ACC112 (cell line): Measurements from ENCODE around the gene RAI1.

Experiments used
- H2AFZ ChIP-seq: fragments of 200-600 bp; sonication (generic); one replicate; pipeline ENCODE4 v1.6.0; 2017; ENCODE audit warnings: antibody characterized with exemption, low read length; ENCODE audit not compliant: unreplicated experiment
- H3K27ac ChIP-seq: fragments of 200-600 bp; sonication (generic); 2 replicates; pipeline ENCODE4 v1.5.1; 2014; ENCODE audit warnings: low read depth, mild to moderate bottlenecking, antibody characterized with exemption, low read length, moderate library complexity
- H3K27me3 ChIP-seq: fragments of 200-600 bp; sonication (generic); 2 replicates; pipeline ENCODE4 v1.6.1; 2014; ENCODE audit warnings: mild to moderate bottlenecking, antibody characterized with exemption, low read length, moderate library complexity, mixed read lengths; ENCODE audit not compliant: insufficient read depth
- H3K36me3 ChIP-seq: fragments of 200-600 bp; sonication (generic); 2 replicates; pipeline ENCODE4 v1.6.1; 2016; ENCODE audit warnings: mild to moderate bottlenecking, antibody characterized with exemption, low read length, moderate library complexity, mixed read lengths; ENCODE audit not compliant: insufficient read depth
- H3K4me1 ChIP-seq: fragments of 200-600 bp; sonication (generic); one replicate; pipeline ENCODE4 v1.6.1; 2016; ENCODE audit warnings: low read length, mixed read lengths; ENCODE audit not compliant: insufficient read depth, unreplicated experiment, control insufficient read depth
- H3K4me3 ChIP-seq: fragments of 200-600 bp; sonication (generic); 2 replicates; pipeline ENCODE4 v1.5.1; 2014; ENCODE audit warnings: mild to moderate bottlenecking, low read depth, low read length
- H3K79me2 ChIP-seq: fragments of 200-600 bp; sonication (generic); one replicate; pipeline ENCODE4 v1.6.0; 2016; ENCODE audit warnings: low read length; ENCODE audit not compliant: control insufficient read depth, unreplicated experiment, insufficient read depth

RAI1 gene

DNA sequence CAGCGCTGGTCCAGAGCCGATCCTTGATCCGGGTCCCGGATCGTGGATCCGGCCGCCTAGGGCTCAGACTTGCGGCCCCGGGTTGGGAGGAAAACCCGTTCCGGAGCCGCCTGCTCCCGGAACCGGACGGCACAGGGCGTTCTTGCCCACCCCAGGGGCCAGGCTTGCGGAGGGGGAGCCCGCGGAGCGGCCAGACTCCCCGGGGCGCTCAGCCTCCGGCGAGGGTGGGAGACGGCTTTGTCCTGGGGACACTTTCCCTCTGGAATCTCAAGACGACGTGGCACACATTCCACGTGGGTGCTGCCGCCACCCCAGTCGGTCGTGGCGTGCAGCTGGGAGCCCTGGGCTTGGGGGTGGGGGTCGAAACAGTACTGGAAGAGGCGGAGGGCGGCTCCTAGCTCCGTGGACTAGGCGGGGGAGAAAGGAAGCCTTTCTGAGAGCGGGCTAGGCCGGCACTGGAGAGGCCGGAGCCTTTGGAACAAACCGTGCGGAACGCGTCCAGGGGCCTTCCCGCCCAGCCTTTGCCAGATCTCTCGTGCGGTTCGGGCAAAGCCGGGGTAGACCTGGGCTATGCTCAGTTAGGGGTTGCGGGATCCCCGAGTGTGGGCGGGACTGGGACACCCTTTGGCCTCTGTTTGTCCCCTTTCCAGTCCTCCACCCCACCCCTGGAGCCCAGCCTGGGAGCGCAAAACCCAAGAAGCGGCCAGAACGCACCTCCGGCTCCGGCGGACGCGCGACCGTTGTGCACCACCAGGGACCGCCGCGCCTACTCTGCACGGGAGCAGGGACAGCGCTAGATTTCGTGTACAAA lies 129.0 kb downstream of the RAI1 start:
- Histone ChIP-seq H3K4me1 (no peaks in the 10 kb centered on the region), H3K36me3 (peaks cover 11% of the 10 kb centered on the region; the same call in 1 of the 2 replicates), H3K79me2 (no peaks in the 10 kb centered on the region), H3K4me3 (no peak overlapping the region), H3K27ac (no peak overlapping the region), H2AFZ (no peak overlapping the region), H3K27me3 (no peaks in the 10 kb centered on the region)

DNA sequence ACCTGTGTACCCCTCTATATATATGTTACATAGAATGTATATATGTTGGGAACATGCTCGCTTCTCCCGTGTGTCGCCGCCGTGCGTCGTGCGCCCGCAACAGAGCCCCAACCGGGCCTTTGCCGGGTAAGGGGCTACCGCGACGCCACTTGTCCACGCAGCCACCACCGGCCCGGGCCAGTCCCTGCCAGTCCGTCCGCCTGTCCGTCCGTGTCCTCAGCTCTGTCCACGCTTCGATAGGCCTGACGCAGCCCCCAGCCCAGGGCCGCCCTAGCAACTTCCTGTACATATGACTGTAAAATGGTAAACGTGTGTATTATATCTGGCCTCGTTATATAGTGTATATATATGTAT lies 129.6 kb downstream of the RAI1 start:
- Histone ChIP-seq H2AFZ (no peak overlapping the region), H3K4me1 (no peaks in the 10 kb centered on the region), H3K36me3 (peaks cover 11% of the 10 kb centered on the region; the same call in 1 of the 2 replicates), H3K79me2 (no peaks in the 10 kb centered on the region), H3K27me3 (no peaks in the 10 kb centered on the region), H3K4me3 (no peak overlapping the region), H3K27ac (no peak overlapping the region)

DNA sequence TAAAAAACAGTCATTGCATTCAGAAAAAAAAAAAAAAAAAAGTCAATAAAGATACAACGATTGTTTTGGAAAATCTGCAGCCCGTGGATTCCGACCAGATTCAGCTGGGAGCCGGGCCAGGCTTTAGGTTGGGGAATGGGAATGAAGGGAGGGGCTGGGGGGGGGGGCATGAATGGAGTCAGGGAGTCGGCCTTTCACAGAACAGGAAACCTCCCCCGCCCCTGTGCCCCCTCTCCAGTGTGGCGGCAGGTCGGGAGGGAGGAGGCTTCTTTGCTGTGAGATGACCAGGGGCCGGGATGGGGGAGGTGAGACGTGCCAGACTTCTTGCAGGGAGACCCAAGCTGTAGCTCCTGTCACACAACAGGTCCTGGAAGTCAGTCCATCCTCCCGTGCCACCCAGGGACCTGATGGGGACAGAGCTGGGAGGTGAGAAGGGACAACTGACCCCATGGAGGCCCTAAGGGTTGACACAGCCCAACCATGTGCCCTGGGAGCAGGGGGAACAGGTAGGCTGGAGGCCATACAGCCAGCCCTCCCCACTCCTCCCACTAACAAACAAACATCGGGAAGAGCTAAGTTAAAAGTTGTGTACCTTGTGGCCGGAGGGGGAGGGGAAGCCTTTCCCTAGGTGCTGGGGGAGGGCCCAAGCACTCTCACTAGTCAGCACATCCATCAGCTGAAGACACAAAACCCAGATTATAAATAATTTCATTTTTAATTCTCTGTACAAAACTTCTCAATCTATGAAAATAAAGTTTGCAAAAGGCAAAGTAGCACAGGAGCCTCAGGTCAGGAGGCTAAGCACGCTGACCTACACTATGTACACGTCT lies 130.3 kb downstream of the RAI1 start:
- H3K27me3 ChIP-seq: no peaks in the 10 kb centered on the region
- H3K4me3 ChIP-seq: no peak overlapping the region
- H3K36me3 ChIP-seq: peaks cover 14% of the 10 kb centered on the region; the same call in 1 of the 2 replicates
- no peak overlapping the region for H2AFZ ChIP-seq
- H3K79me2 ChIP-seq: no peaks in the 10 kb centered on the region
- no peaks in the 10 kb centered on the region for H3K4me1 ChIP-seq
- H3K27ac ChIP-seq: no peak overlapping the region

DNA sequence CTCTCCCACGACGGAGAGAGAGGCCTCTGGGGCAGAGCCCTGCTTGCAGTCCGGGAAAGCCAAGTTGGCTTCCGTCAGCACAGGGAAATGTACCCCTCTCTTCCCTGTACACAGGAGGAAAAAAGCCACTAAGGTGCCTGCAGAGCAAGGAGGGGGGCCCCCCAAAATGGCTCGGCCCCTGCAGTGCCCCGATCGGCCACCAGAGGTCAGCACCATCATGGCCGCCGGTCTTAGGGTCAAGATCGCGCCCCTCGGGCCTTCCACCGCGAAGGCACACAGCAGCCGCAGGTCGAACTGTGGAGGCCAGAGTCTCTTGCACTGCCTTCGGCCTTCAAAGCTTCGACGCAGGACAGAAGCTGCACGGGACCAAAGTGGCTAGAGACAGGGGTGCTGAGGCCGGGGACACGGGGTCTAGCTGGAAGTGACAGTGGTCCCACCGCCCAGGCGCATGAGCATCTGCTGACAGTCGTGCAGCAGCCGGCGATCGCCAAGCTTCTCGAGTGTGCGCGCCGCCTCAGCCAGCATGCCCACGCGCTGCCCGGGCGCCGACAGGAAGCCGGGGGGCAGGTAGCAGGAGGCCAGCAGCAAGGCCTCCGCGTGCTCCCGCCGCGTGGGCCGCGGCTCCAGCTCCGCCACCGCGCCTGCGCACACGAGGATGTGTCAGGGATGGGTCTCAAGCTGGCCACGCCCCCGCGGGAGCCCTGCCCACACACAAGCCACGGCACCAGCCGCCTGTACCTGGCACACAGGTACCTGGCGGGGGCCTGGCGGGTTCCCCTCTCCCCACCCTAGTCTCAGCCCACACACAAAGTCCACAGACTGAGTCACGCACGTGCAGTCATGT lies 131.2 kb downstream of the RAI1 start:
- no peaks in the 10 kb centered on the region for H3K27me3 ChIP-seq
- H3K4me3 ChIP-seq: no peak overlapping the region
- H3K79me2 ChIP-seq: no peaks in the 10 kb centered on the region
- no peaks in the 10 kb centered on the region for H3K4me1 ChIP-seq
- H2AFZ ChIP-seq: no peak overlapping the region
- peaks cover 19% of the 10 kb centered on the region; the same call in 1 of the 2 replicates for H3K36me3 ChIP-seq
- H3K27ac ChIP-seq: no peak overlapping the region

DNA sequence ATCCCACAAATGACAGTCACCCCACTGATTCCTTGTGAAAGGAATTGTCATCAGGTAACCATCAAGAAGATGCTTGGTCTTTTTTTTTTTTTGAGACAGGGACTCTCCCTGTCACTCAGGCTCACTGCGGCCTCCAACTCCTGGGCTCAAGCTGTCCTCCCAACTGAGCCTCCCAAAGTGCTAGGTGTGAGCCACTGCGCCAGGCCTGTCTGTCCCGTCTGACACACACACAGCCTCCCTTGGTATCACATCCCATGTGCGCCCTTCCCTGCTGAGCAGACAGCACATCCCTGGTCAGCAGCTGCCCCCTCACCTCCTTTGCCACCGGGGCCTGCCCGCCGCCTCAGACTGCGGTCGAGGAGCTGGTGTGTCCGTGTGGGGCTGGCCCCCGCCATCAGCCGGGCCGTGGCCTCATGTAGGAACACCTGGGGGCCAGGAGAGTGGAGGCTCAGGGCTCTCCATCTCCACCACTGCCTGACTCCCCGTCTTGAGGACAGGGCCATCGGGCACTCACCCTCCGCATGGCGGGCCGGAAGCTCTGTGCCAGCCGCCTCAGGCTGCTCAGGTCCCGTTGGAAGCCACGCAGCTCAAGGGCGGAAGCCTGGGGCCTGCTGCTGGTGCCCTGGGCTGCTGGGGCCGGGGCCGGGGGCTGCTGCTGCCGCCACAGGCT lies 131.9 kb downstream of the RAI1 start:
- Histone ChIP-seq H2AFZ (no peak overlapping the region), H3K27me3 (no peaks in the 10 kb centered on the region), H3K79me2 (no peaks in the 10 kb centered on the region), H3K4me3 (no peak overlapping the region), H3K4me1 (peaks cover 1% of the 10 kb centered on the region), H3K36me3 (peaks cover 19% of the 10 kb centered on the region; the same call in 1 of the 2 replicates), H3K27ac (no peak overlapping the region)

- H3K36me3 ChIP-seq: peaks cover 25% of the 10 kb centered on the region; the same call in 1 of the 2 replicates
These were observed 132.5 kb downstream of the RAI1 start for GRCh38 chr17:17813725-17814095.

DNA sequence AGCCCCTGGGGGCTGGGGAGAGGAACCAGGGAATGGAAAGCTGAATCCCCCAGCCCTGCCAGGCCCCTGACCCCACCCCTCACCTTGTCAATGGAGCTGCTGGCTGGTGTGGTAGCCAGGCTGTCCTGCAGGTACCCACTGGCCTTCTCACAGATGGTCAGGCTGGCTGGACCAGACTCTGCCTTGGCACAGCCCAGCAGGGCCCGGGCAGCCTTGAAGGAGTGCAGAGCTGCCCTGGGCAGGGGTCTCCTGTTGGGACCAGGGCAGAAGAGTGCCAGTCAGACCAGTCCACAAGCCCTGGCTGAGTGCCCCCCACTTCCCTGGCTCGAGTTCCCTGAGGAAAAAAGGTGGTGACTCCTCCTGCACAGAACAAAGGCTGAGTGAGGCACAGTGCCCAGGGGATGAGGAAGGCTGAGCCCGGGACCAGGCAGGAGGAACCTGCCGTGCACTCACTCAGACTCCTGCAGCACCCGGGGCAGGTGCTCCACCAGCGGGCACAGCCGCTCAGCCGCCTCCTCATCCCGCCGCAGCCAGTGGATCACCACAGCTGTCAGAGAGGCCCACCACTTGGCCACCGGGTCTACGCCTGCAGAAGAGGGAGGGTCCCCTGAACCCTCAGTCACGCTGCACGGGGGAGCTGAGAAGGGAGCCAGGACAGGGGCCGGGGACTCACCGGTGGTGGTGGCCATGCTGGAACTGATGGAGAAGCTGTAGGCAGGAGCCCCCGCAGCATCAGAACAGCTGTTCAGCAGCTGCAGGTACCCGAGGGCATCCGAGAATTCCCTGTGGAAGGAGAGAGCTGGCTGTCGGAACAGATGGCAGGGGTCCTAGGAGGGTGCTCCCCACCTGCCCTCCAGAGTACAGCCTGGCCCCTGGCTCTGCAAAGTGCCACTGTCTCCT lies 133.2 kb downstream of the RAI1 start:
- Histone ChIP-seq H3K4me3 (no peak overlapping the region), H3K27ac (no peak overlapping the region), H2AFZ (no peak overlapping the region), H3K4me1 (peaks cover 9% of the 10 kb centered on the region), H3K27me3 (no peaks in the 10 kb centered on the region), H3K79me2 (no peaks in the 10 kb centered on the region), H3K36me3 (peaks cover 32% of the 10 kb centered on the region; the same call in 1 of the 2 replicates)

More at GRCh38 chr17:17813725-17814095, 132.5 kb downstream of the RAI1 start:
- Histone ChIP-seq H3K79me2 (no peaks in the 10 kb centered on the region), H3K27me3 (no peaks in the 10 kb centered on the region), H3K4me1 (peaks cover 5% of the 10 kb centered on the region), H2AFZ (no peak overlapping the region), H3K27ac (no peak overlapping the region), H3K4me3 (no peak overlapping the region)

DNA sequence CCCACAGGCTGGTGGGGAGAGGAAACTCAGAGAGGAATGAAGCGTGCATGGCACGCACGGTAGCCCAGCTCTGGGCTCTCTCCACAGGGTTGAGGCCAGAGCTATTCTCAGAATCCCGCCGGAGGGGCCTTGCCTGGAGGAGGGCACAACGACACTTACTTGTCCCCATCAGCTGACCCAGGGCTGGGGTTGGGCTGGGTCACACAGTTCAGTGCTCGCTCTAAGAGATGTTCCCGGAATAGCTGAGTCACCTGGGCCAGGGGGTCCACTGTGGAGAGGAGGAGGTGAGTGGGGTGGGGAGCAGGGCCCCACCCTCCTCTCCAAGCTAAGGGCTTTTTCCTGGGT lies 133.8 kb downstream of the RAI1 start:
- Histone ChIP-seq H3K4me3 (no peak overlapping the region), H3K27ac (no peak overlapping the region), H3K27me3 (no peaks in the 10 kb centered on the region), H3K36me3 (peaks cover 32% of the 10 kb centered on the region; the same call in 1 of the 2 replicates), H3K79me2 (no peaks in the 10 kb centered on the region), H2AFZ (no peak overlapping the region), H3K4me1 (peaks cover 15% of the 10 kb centered on the region)

DNA sequence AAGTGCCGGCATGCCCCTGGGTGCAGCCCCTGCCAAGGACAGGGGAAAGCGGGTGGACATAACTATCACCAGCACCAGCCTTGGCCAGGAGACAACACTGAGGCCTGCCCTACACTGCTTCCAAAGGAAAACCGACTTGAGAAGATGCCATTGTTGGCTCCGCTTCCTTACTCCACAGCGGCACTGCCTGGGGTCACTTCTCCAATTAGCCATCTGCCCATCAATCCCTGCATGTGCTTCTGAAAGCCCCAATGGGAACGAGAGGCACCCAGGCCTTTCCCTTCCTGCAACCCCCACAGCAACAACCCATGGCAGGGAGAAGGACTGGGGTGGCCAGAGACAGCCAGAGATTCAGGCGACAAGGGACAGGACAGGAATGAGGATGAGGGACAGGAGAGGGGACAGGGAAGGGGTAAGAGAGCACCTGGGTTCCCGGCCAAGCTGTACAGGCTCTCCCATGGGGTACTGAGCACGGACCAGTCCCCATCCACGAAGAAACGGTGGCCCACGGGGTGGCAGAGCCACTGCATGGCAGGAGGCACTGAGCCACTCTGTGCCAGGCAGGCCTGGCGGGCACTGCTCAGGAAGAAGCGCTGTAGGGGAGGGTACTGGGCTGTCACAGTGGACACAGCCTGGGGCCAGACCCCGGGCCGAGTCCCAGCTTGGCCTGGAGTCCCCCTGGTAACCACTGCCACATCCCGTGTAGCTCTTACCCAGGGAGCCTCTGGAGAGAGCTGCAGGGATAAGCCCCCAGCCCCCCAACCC lies 134.4 kb downstream of the RAI1 start:
- Histone ChIP-seq H3K27ac (no peak overlapping the region), H2AFZ (no peak overlapping the region), H3K36me3 (peaks cover 29% of the 10 kb centered on the region; the same call in 1 of the 2 replicates), H3K79me2 (no peaks in the 10 kb centered on the region), H3K4me1 (peaks cover 21% of the 10 kb centered on the region), H3K27me3 (no peaks in the 10 kb centered on the region), H3K4me3 (no peak overlapping the region)
